ENCODE results near the gene ERBB4. TPM values are rescaled to one million over a fixed set of nuclear protein-coding genes. Genes with fewer than 3 reads are reported as not detected.

ERBB4 gene
- polyA plus RNA-seq, 3 donors from 2014 or later: not detected

GRCh38 chr2:211946960-211947359 is 591.6 kb downstream of the ERBB4 start:
- H3K27me3 Mint-ChIP-seq (ENCODE audit: low read depth in 3 of 3): no peaks in the 10 kb centered on the region
- no peak overlapping the region for H3K4me3 Mint-ChIP-seq
- no peak for DNase-seq
- H3K4me1 Mint-ChIP-seq: no peaks in the 10 kb centered on the region
- H3K27ac Mint-ChIP-seq: no peak overlapping the region
- peaks cover 0 to 4% (median 0%) of the 10 kb centered on the region in 3 donors for H3K36me3 Mint-ChIP-seq
- H3K9me3 Mint-ChIP-seq: peaks cover 0 to 19% (median 6%) of the 10 kb centered on the region in 6 donors

DNA sequence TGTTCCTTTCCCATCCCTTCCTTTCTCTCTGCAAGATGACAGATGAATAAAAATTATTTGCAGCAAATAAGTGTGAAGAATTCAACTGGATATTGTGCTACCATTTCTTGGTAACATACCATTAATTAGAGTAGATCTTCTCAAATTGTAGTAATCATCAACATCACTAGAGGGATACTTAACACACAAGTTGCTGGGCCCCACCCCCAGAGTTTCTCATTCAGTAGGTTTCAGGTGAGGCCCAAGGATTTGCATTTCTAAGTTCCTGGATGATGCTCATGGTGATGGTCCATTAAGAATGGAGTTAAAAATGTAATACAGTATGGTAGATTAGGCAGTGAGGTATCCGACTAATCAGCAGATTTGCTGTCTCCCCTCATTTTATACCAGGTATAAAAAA is 594.0 kb downstream of the ERBB4 start:
- H3K36me3 Mint-ChIP-seq: peaks cover 0 to 4% (median 0%) of the 10 kb centered on the region in 3 donors
- H3K27ac Mint-ChIP-seq: no peak overlapping the region
- H3K9me3 Mint-ChIP-seq: peaks cover 0 to 18% (median 10%) of the 10 kb centered on the region in 6 donors
- H3K4me3 Mint-ChIP-seq: no peak overlapping the region
- H3K27me3 Mint-ChIP-seq (ENCODE audit: low read depth in 3 of 3): no peaks in the 10 kb centered on the region
- DNase-seq: no peak
- H3K4me1 Mint-ChIP-seq: no peaks in the 10 kb centered on the region

GRCh38 chr2:211942153-211942552 is 596.4 kb downstream of the ERBB4 start:
- Mint-ChIP-seq H3K9me3 (peaks cover 0 to 10% (median 8%) of the 10 kb centered on the region in 6 donors), H3K4me1 (no peaks in the 10 kb centered on the region), H3K27ac (no peak overlapping the region), H3K27me3 (ENCODE audit: low read depth in 3 of 3) (no peaks in the 10 kb centered on the region), H3K4me3 (no peak overlapping the region), H3K36me3 (no peaks in the 10 kb centered on the region)
- DNase-seq: no peak

- no peak overlapping the region for H3K27ac Mint-ChIP-seq
- H3K4me1 Mint-ChIP-seq: no peaks in the 10 kb centered on the region
- H3K9me3 Mint-ChIP-seq: peaks cover 0 to 10% (median 8%) of the 10 kb centered on the region in 6 donors
- H3K36me3 Mint-ChIP-seq: no peaks in the 10 kb centered on the region
- no peaks in the 10 kb centered on the region for H3K27me3 Mint-ChIP-seq (ENCODE audit: low read depth in 3 of 3)
- H3K4me3 Mint-ChIP-seq: no peak overlapping the region
- DNase-seq: no peak
These were observed 597.3 kb downstream of the ERBB4 start for GRCh38 chr2:211941216-211941747.

- no peaks in the 10 kb centered on the region for H3K27me3 Mint-ChIP-seq (ENCODE audit: low read depth in 3 of 3)
- peaks cover 0 to 10% (median 6%) of the 10 kb centered on the region in 6 donors for H3K9me3 Mint-ChIP-seq
- H3K4me1 Mint-ChIP-seq: no peaks in the 10 kb centered on the region
- no peak overlapping the region for H3K4me3 Mint-ChIP-seq
- no peaks in the 10 kb centered on the region for H3K36me3 Mint-ChIP-seq
- no peak overlapping the region for H3K27ac Mint-ChIP-seq
- DNase-seq: no peak
These were observed 599.4 kb downstream of the ERBB4 start for GRCh38 chr2:211939177-211939576.

- Mint-ChIP-seq H3K4me3 (no peak overlapping the region), H3K36me3 (no peaks in the 10 kb centered on the region), H3K4me1 (no peaks in the 10 kb centered on the region), H3K27ac (no peak overlapping the region), H3K9me3 (peaks cover 0 to 2% (median 0%) of the 10 kb centered on the region in 6 donors), H3K27me3 (ENCODE audit: low read depth in 3 of 3) (no peaks in the 10 kb centered on the region)
- no peak for DNase-seq
These were observed 603.8 kb downstream of the ERBB4 start for GRCh38 chr2:211934811-211935210.

GRCh38 chr2:211931314-211931713 is 607.3 kb downstream of the ERBB4 start:
- H3K27ac Mint-ChIP-seq: no peak overlapping the region
- peaks cover 0 to 5% (median 3%) of the 10 kb centered on the region in 6 donors for H3K9me3 Mint-ChIP-seq
- DNase-seq: no peak
- H3K4me3 Mint-ChIP-seq: no peak overlapping the region
- no peaks in the 10 kb centered on the region for H3K27me3 Mint-ChIP-seq (ENCODE audit: low read depth in 3 of 3)
- no peaks in the 10 kb centered on the region for H3K36me3 Mint-ChIP-seq
- no peaks in the 10 kb centered on the region for H3K4me1 Mint-ChIP-seq

- Mint-ChIP-seq H3K27ac (no peak overlapping the region), H3K4me1 (no peaks in the 10 kb centered on the region), H3K9me3 (peaks cover 0 to 5% (median 5%) of the 10 kb centered on the region in 6 donors), H3K27me3 (ENCODE audit: low read depth in 3 of 3) (no peaks in the 10 kb centered on the region), H3K36me3 (no peaks in the 10 kb centered on the region), H3K4me3 (no peak overlapping the region)
- no peak for DNase-seq
These were observed 608.3 kb downstream of the ERBB4 start for GRCh38 chr2:211930331-211930730.

GRCh38 chr2:211928201-211928600 is 610.4 kb downstream of the ERBB4 start:
- Mint-ChIP-seq H3K27me3 (ENCODE audit: low read depth in 3 of 3) (peaks cover 0 to 2% (median 0%) of the 10 kb centered on the region in 3 donors), H3K4me3 (no peak overlapping the region), H3K4me1 (no peaks in the 10 kb centered on the region), H3K27ac (no peak overlapping the region), H3K36me3 (no peaks in the 10 kb centered on the region), H3K9me3 (peaks cover 0 to 8% (median 5%) of the 10 kb centered on the region in 6 donors)
- DNase-seq: no peak

GRCh38 chr2:211923019-211923418 is 615.6 kb downstream of the ERBB4 start:
- peaks cover 0 to 3% (median 0%) of the 10 kb centered on the region in 3 donors for H3K27me3 Mint-ChIP-seq (ENCODE audit: low read depth in 3 of 3)
- no peaks in the 10 kb centered on the region for H3K4me1 Mint-ChIP-seq
- no peak for DNase-seq
- H3K9me3 Mint-ChIP-seq: peaks cover 0 to 21% (median 6%) of the 10 kb centered on the region in 6 donors
- H3K36me3 Mint-ChIP-seq: no peaks in the 10 kb centered on the region
- H3K27ac Mint-ChIP-seq: no peak overlapping the region
- no peak overlapping the region for H3K4me3 Mint-ChIP-seq

DNA sequence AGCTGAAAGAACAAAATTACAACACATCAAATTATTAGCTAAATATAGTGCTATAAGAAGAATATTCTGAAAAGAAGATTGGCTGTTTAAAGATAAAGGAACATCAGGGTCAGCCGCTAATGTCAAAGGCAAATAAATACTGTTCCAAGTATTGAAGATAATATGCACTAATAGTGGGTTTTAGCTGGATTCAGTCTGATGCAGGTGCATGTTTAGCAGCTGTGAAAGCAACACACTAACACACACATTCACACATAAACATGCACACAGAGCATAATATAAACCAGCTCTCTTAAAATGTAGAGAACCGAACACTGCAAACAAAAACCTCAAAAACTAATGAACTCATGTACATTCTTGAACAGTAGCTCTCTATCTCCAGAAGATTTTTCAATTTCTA is 634.6 kb downstream of the ERBB4 start:
- H3K4me1 Mint-ChIP-seq: no peaks in the 10 kb centered on the region
- H3K36me3 Mint-ChIP-seq: no peaks in the 10 kb centered on the region
- H3K27me3 Mint-ChIP-seq (ENCODE audit: low read depth in 3 of 3): peaks cover 0 to 4% (median 0%) of the 10 kb centered on the region in 3 donors
- no peak overlapping the region for H3K27ac Mint-ChIP-seq
- H3K9me3 Mint-ChIP-seq: peaks cover 0 to 9% (median 2%) of the 10 kb centered on the region in 6 donors
- H3K4me3 Mint-ChIP-seq: no peak overlapping the region
- DNase-seq: no peak

- Mint-ChIP-seq H3K9me3 (peaks cover 0 to 10% (median 2%) of the 10 kb centered on the region in 6 donors), H3K27me3 (ENCODE audit: low read depth in 3 of 3) (peaks cover 0 to 4% (median 0%) of the 10 kb centered on the region in 3 donors), H3K4me1 (no peaks in the 10 kb centered on the region), H3K36me3 (no peaks in the 10 kb centered on the region), H3K4me3 (no peak overlapping the region), H3K27ac (no peak overlapping the region)
- no peak for DNase-seq
These were observed 637.3 kb downstream of the ERBB4 start for GRCh38 chr2:211901226-211901846.

- H3K4me1 Mint-ChIP-seq: no peaks in the 10 kb centered on the region
- H3K27me3 Mint-ChIP-seq (ENCODE audit: low read depth in 3 of 3): peaks cover 0 to 2% (median 1%) of the 10 kb centered on the region in 3 donors
- H3K27ac Mint-ChIP-seq: no peak overlapping the region
- no peak for DNase-seq
- H3K36me3 Mint-ChIP-seq: no peaks in the 10 kb centered on the region
- H3K9me3 Mint-ChIP-seq: peaks cover 0 to 6% (median 3%) of the 10 kb centered on the region in 6 donors
- no peak overlapping the region for H3K4me3 Mint-ChIP-seq
These were observed 638.1 kb downstream of the ERBB4 start for GRCh38 chr2:211900518-211900917.

GRCh38 chr2:211900000-211900399 is 638.6 kb downstream of the ERBB4 start:
- H3K9me3 Mint-ChIP-seq: peaks cover 0 to 11% (median 4%) of the 10 kb centered on the region in 6 donors
- no peak overlapping the region for H3K4me3 Mint-ChIP-seq
- no peaks in the 10 kb centered on the region for H3K4me1 Mint-ChIP-seq
- H3K27me3 Mint-ChIP-seq (ENCODE audit: low read depth in 3 of 3): peaks cover 0 to 2% (median 1%) of the 10 kb centered on the region in 3 donors
- no peak overlapping the region for H3K27ac Mint-ChIP-seq
- no peaks in the 10 kb centered on the region for H3K36me3 Mint-ChIP-seq
- DNase-seq: no peak

DNA sequence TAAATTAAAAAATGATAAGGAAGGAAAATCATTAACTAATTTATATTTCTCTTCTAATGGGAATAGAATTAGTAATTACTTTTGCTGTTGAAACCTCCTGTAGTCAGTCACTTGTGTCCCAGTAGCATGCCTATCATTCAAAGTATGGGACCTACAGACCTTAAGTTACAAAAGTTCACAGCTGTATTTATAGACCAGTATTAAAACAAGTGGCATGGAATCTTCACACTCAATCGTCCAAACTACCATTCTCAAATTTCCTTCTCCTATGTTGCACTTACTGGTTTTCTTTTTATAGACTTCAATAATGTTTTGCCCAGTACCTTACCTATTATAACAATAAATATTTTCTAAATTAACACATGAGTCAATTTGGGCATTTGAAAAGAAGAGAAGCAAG is 639.9 kb downstream of the ERBB4 start:
- DNase-seq: no peak
- no peaks in the 10 kb centered on the region for H3K36me3 Mint-ChIP-seq
- no peaks in the 10 kb centered on the region for H3K4me1 Mint-ChIP-seq

More for the DNA sequence above, 639.9 kb downstream of the ERBB4 start:
- H3K9me3 Mint-ChIP-seq: peaks cover 0 to 11% (median 5%) of the 10 kb centered on the region in 6 donors
- peaks cover 0 to 2% (median 1%) of the 10 kb centered on the region in 3 donors for H3K27me3 Mint-ChIP-seq (ENCODE audit: low read depth in 3 of 3)
- H3K4me3 Mint-ChIP-seq: no peak overlapping the region
- no peak overlapping the region for H3K27ac Mint-ChIP-seq

Data from immature natural killer cell (primary cell).